GM15510 (cell line): Measurements from ENCODE around the gene PPP1R9A.

Experiments
- POLR2A ChIP-seq: IDR thresholded peaks from 3 replicates; pipeline ENCODE4 v1.6.1; 2011; ENCODE audit warnings: borderline replicate concordance; ENCODE audit not compliant: insufficient read length; ENCODE audit errors: extremely low read depth

Gene PPP1R9A

GRCh38 chr7:94907026-94907810, at the start of gene PPP1R9A:
TSS of gene PPP1R9A (plus strand) at chr7:94907594. CDS start at chr7:94910114, 2,520 bp downstream.
- no peak for TF ChIP-seq POLR2A

- no peak for TF ChIP-seq POLR2A
These were observed 36.3 kb upstream of the PPP1R9A start for GRCh38 chr7:94871132-94871531.

- TF ChIP-seq POLR2A, result no peak
These were observed 34.2 kb upstream of the PPP1R9A start for GRCh38 chr7:94873239-94873638.

GRCh38 chr7:94874036-94874785, 33.2 kb upstream of the PPP1R9A start:
- TF ChIP-seq POLR2A, result no peak

- TF ChIP-seq POLR2A, result no peak
These were observed 32.2 kb upstream of the PPP1R9A start for GRCh38 chr7:94875201-94875600.

- no peak for TF ChIP-seq POLR2A
These were observed 29.4 kb upstream of the PPP1R9A start for GRCh38 chr7:94877731-94878670.

GRCh38 chr7:94882891-94883290, 24.5 kb upstream of the PPP1R9A start:
- TF ChIP-seq POLR2A, result no peak

- no peak for TF ChIP-seq POLR2A
These were observed 23.8 kb upstream of the PPP1R9A start for GRCh38 chr7:94883616-94884015.

GRCh38 chr7:94888551-94888950, 18.8 kb upstream of the PPP1R9A start:
- TF ChIP-seq POLR2A, result no peak

- TF ChIP-seq POLR2A, result no peak
These were observed 18.3 kb upstream of the PPP1R9A start for GRCh38 chr7:94888995-94889523.

- TF ChIP-seq POLR2A, result no peak
These were observed 17.2 kb upstream of the PPP1R9A start for GRCh38 chr7:94890216-94890615.

- no peak for TF ChIP-seq POLR2A
These were observed 13.7 kb upstream of the PPP1R9A start for GRCh38 chr7:94893661-94894060.

GRCh38 chr7:94897541-94897940, 9.9 kb upstream of the PPP1R9A start:
- no peak for TF ChIP-seq POLR2A

GRCh38 chr7:94898340-94898739, 9.1 kb upstream of the PPP1R9A start:
- no peak for TF ChIP-seq POLR2A
